ENCODE measurements around the gene DOP1B.

- TF ChIP-seq SP1 (IDR thresholded peaks at IDR 0.05) = no peak
- no peak for TF ChIP-seq SUZ12 (IDR thresholded peaks at IDR 0.05)
- TF ChIP-seq CTBP1 (IDR thresholded peaks at IDR 0.05; ENCODE audit: borderline replicate concordance) = no peak
Measured at GRCh38 chr21:36156815-36157670, at the start of gene DOP1B.

Data from HEK293T (cell line).